Measurements from ENCODE around the gene GPR152.

GPR152 gene

DNA sequence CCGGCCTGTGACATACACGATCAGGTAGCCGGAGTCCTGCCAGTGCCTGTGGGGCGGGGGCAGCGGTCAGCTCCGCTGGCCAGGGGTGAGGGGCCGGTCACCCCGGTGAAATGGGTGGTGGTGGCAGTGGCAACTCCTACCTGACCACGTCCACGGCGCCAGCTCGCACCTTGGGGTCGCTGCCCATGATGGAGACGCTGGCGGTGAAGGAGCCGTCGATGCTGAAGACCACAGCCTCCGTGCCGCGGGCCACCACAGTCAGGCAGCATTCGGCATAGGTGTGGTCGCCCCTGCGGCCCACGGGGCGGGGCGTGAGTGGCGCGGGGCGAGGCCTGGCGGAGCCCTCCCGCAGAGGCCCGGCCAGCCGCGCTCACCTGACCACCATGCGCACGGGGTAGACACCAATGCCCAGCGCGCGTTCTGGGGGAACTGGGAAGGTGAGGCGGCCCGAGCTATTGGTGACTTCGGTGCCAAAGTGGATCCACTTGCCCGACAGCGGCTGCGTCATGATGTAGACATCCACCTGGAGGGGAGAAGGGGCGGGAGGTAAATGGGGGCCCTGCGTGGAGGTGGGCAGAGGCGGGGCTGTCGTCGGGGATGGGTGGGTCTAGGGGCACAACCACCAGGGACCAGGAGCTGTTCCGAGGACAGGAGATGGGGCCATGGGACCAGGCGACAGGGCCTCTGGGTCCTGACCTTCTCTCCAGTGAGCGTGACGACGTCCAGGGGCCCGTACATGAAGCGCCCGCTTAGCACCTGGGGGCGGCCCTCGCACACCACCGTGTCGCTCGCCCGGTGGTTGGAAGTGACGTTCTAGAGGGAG, 41.2 kb upstream of the GPR152 start:
- in situ Hi-C loops (cut with MboI; ENCODE audit: low sequenced_read_pairs, unreplicated experiment) = no loop called here
- TF ChIP-seq, protein P1, sequence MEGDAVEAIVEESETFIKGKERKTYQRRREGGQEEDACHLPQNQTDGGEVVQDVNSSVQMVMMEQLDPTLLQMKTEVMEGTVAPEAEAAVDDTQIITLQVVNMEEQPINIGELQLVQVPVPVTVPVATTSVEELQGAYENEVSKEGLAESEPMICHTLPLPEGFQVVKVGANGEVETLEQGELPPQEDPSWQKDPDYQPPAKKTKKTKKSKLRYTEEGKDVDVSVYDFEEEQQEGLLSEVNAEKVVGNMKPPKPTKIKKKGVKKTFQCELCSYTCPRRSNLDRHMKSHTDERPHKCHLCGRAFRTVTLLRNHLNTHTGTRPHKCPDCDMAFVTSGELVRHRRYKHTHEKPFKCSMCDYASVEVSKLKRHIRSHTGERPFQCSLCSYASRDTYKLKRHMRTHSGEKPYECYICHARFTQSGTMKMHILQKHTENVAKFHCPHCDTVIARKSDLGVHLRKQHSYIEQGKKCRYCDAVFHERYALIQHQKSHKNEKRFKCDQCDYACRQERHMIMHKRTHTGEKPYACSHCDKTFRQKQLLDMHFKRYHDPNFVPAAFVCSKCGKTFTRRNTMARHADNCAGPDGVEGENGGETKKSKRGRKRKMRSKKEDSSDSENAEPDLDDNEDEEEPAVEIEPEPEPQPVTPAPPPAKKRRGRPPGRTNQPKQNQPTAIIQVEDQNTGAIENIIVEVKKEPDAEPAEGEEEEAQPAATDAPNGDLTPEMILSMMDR (IDR thresholded peaks at IDR 0.05; ENCODE audit: borderline replicate concordance, control extremely low read depth, extremely low read depth, insufficient read depth, missing control alignments) = no peak
- DNase-seq (ENCODE audit: low spot score) = no peak

DNA sequence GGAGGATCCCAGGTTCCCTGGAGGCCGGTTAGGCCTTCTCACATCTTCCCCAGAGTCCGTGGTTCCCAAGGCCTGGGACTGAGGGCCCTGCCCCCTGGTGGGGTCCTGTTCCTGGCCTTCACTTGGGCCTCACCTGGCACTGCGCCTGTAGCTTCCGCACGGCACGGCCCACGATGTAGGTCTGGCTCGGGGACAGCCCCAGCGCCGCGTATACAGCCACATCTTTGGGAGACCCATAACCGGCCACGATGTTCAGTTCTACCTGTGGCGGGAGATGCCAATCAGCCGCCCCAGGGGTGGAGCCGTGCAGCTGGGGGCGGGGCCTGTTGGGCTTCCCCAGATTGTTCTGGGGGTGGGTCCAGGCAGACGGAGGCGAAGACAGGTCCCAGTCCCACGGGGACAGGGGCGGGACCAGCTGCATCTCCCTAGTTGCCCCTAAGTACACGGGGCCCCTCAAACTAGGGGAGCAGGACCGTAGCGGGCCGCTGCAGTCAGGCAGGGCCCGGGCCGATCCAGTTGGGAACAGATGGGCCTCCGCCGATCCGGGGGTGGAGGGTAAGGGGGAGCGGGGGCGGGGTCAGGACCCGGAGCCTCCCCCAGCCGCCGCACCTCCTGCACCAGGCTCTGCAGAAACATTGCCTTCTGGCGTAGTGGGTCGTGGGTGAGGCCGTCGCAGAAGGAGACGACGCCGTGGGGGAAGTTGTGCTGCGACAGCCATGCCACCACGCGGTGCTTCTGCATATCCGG, 40.4 kb upstream of the GPR152 start:
- in situ Hi-C loops (cut with MboI; ENCODE audit: low sequenced_read_pairs, unreplicated experiment) = no loop called here
- DNase-seq (ENCODE audit: low spot score) = no peak

DNA sequence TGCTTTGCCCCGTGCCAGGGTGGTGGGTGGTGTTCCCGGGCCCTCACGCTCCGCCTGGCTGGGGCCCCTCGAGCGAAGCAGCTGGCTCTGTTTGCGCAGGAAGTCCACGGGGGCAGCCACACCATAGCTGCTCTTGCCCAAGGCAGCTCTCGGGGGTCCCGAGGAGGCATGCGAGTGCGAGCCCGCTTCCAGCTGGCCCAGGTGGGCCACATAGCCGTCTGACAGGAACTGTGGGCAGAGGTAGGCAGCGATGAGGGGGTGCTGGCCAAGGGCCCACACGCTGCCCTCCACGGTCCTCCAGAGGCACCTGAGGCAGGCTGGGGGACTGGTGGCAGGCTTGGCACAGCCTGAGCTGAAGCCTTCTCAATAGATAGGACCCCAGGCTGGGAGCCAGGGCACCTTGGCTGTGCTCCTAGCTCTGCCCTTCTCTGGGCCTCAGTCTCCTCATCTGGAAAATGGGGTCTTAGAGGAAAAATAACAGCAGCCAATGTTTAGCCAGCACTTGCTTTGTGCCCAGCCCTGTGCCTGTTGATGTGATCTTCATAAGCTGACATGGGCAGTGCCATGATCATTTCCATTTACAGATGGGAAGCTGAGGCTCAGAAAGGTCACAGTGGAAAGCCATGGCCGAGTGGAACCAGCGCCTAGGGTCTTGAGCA, 39.7 kb upstream of the GPR152 start:
- no peak for DNase-seq (ENCODE audit: low spot score)
- in situ Hi-C loops (cut with MboI; ENCODE audit: low sequenced_read_pairs, unreplicated experiment) = no loop called here
- TF ChIP-seq, protein P1 (IDR thresholded peaks at IDR 0.05; ENCODE audit: borderline replicate concordance, control extremely low read depth, extremely low read depth, insufficient read depth, missing control alignments) = no peak

More for the DNA sequence above, 40.4 kb upstream of the GPR152 start:
- TF ChIP-seq, protein P1 (IDR thresholded peaks at IDR 0.05; ENCODE audit: borderline replicate concordance, control extremely low read depth, extremely low read depth, insufficient read depth, missing control alignments) = no peak

DNA sequence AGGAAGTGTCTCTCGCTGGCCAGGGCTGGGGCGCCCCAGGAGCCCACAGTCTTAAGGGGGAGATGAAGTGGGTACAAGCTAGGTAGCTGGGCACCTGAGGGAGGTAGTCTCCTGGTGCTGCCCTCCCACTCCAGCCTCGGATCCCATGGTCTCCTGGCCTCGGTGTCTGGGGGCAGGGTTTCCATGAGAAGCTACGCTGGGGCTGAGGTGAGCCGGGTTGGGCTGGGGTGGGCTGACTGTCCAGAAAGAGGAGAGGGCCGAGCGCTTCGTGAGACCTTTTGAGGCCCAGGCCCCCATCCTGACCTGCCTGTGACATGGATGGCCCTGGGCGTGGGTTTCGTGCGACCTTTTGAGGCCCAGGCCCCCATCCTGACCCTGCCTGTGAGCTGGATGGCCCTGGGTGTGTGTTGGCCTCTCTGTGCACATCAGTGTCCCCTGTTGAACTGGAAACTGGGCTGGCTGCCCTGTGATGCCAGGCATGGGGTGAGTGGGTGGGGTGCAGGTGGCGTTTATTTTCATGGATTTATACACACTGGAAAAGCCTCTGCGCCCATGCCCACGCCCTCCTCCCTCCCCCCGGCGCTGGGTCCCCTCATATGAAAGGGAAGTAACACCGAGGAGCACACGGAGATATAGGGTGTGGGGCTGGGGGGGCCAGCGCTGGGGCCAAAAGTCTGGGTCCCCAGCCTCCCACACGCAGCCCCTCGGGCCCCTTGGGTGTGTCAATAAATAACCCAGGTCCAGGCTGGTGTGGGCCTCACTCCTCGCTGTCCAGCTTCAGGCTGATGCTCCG, 38.9 kb upstream of the GPR152 start:
- in situ Hi-C loops (cut with MboI; ENCODE audit: low sequenced_read_pairs, unreplicated experiment) = no loop called here
- TF ChIP-seq, protein P1 (IDR thresholded peaks at IDR 0.05; ENCODE audit: borderline replicate concordance, control extremely low read depth, extremely low read depth, insufficient read depth, missing control alignments) = no peak
- DNase-seq (ENCODE audit: low spot score) = no peak

DNA sequence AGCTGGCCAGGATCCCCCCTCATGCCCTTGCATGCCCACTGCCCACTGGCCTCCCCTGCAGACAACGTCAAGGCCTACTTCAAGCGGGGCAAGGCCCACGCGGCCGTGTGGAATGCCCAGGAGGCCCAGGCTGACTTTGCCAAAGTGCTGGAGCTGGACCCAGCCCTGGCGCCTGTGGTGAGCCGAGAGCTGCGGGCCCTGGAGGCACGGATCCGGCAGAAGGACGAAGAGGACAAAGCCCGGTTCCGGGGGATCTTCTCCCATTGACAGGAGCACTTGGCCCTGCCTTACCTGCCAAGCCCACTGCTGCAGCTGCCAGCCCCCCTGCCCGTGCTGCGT, 38.2 kb upstream of the GPR152 start:
- TF ChIP-seq, protein P1 (IDR thresholded peaks at IDR 0.05; ENCODE audit: borderline replicate concordance, control extremely low read depth, extremely low read depth, insufficient read depth, missing control alignments) = no peak
- no peak for DNase-seq (ENCODE audit: low spot score)

More for the DNA sequence above, 38.2 kb upstream of the GPR152 start:
- in situ Hi-C loops (cut with MboI; ENCODE audit: low sequenced_read_pairs, unreplicated experiment) = no loop called here
